Left ventricle myocardium inferior (tissue), 1 donor: ENCODE data around the gene ARMH4. TPM values are rescaled to one million over a fixed set of nuclear protein-coding genes. Genes with fewer than 3 reads are reported as not detected.
A peak's percentile ranks its signal among the peaks of the same experiment; 100 is the strongest.

Source experiments
- DNase-seq: peaks from one replicate; pipeline ENCODE4 v3.0.0-alpha.2; 2020
- H3K27ac ChIP-seq: fragments of 200-600 bp; replicated peaks from 2 replicates; pipeline ENCODE4 v1.8.0; 2021
- H3K27me3 ChIP-seq: fragments of 200-600 bp; 2 replicates; pipeline ENCODE4 v1.8.0; 2021; ENCODE audit warnings: low read depth
- H3K36me3 ChIP-seq: fragments of 200-600 bp; 2 replicates; pipeline ENCODE4 v1.8.0; 2021
- H3K4me1 ChIP-seq: fragments of 200-600 bp; 2 replicates; pipeline ENCODE4 v1.8.0; 2021
- H3K4me3 ChIP-seq: fragments of 200-600 bp; 2 replicates; pipeline ENCODE4 v1.8.0; 2021; ENCODE audit warnings: mild to moderate bottlenecking, moderate library complexity
- H3K9me3 ChIP-seq: fragments of 200-600 bp; replicated peaks from 2 replicates; pipeline ENCODE4 v1.8.0; 2021
- intact Hi-C: fragments of 100-400 bp; cut with micrococcal nuclease; formaldehyde crosslinking; loops from one replicate; pipeline ENCODE4 v1.11.0; 2022
- total RNA-seq: library from RNA; stranded (reverse); fragmentation: NEBNext Ultra II Directional; extraction: Animal tissue kit (Norgen Biotek cat#: 25700); gene quantifications from one replicate; pipeline ENCODE4 v1.2.1, GENCODE V29; 2021
- TF ChIP-seq, protein P1 (sequence below): fragments of 200-600 bp; IDR thresholded peaks from 2 replicates; pipeline ENCODE4 v1.8.0; 2021; ENCODE audit warnings: antibody characterized with exemption, mild to moderate bottlenecking, borderline replicate concordance
- donor health status: DM: no; HTN: yes; CAD: no; lungs with severe emphysema.

ARMH4 gene
- total RNA-seq, 1 donor from 2014 or later, result 7.3 TPM

GRCh38 chr14:58151133-58152013 is 640 bp downstream of the ARMH4 start:
- Histone ChIP-seq H3K27ac (peak overlapping the region; percentile 83), H3K9me3 (no peaks in the 10 kb centered on the region), H3K4me1 (peaks cover 26% of the 10 kb centered on the region), H3K4me3 (peak overlapping the region; percentile 90), H3K27me3 (no peaks in the 10 kb centered on the region), H3K36me3 (no peaks in the 10 kb centered on the region)
- DNase-seq, result no peak
- intact Hi-C loops, result no loop called here
- TF ChIP-seq, protein P1, sequence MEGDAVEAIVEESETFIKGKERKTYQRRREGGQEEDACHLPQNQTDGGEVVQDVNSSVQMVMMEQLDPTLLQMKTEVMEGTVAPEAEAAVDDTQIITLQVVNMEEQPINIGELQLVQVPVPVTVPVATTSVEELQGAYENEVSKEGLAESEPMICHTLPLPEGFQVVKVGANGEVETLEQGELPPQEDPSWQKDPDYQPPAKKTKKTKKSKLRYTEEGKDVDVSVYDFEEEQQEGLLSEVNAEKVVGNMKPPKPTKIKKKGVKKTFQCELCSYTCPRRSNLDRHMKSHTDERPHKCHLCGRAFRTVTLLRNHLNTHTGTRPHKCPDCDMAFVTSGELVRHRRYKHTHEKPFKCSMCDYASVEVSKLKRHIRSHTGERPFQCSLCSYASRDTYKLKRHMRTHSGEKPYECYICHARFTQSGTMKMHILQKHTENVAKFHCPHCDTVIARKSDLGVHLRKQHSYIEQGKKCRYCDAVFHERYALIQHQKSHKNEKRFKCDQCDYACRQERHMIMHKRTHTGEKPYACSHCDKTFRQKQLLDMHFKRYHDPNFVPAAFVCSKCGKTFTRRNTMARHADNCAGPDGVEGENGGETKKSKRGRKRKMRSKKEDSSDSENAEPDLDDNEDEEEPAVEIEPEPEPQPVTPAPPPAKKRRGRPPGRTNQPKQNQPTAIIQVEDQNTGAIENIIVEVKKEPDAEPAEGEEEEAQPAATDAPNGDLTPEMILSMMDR, result no peak

DNA sequence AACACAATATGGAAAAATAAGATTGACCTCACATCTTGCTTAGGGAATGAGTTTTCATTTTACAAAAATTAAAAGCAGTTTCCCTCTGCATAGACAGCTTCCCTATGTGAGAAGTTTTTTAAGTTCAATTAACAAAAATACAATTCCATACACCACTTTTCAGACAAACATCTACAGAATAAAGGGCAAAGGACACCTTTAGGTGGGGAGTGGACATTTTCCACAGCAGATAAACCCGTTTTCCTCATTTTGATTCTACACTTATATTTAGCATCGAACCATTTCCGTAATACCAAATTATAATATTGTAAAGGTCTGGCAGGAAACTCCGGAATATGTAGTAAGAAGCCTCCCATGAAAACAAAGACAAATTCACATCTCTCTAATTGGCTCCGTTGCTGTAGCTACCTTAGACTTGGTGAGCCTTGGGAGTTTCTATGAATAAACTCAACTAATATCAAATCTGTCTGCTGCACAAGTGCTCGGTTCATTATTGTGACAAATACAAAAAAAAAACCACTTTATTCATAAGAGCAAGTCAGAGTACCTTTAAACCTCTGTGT is 1.7 kb downstream of the ARMH4 start:
- Histone ChIP-seq H3K4me3 (peak overlapping the region; percentile 90), H3K27me3 (no peaks in the 10 kb centered on the region), H3K4me1 (peaks cover 26% of the 10 kb centered on the region), H3K27ac (no peak overlapping the region), H3K36me3 (no peaks in the 10 kb centered on the region), H3K9me3 (no peaks in the 10 kb centered on the region)
- TF ChIP-seq, protein P1, result no peak
- DNase-seq, result no peak
- intact Hi-C loops, result no loop called here

- no peak overlapping the region for H3K4me3 ChIP-seq
- intact Hi-C loops, result no loop called here
- no peak for DNase-seq
- H3K4me1 ChIP-seq, result peaks cover 26% of the 10 kb centered on the region
- no peaks in the 10 kb centered on the region for H3K36me3 ChIP-seq
- H3K27me3 ChIP-seq, result no peaks in the 10 kb centered on the region
- no peaks in the 10 kb centered on the region for H3K9me3 ChIP-seq
- no peak overlapping the region for H3K27ac ChIP-seq
- TF ChIP-seq, protein P1, result no peak
These were observed 2.8 kb downstream of the ARMH4 start for GRCh38 chr14:58149196-58149595.

- Histone ChIP-seq H3K27me3 (no peaks in the 10 kb centered on the region), H3K27ac (no peak overlapping the region), H3K4me3 (no peak overlapping the region), H3K9me3 (no peaks in the 10 kb centered on the region), H3K36me3 (no peaks in the 10 kb centered on the region), H3K4me1 (peaks cover 9% of the 10 kb centered on the region)
- TF ChIP-seq, protein P1, result no peak
- intact Hi-C loops, result no loop called here
- no peak for DNase-seq
These were observed 5.6 kb downstream of the ARMH4 start for GRCh38 chr14:58146399-58146798.

DNA sequence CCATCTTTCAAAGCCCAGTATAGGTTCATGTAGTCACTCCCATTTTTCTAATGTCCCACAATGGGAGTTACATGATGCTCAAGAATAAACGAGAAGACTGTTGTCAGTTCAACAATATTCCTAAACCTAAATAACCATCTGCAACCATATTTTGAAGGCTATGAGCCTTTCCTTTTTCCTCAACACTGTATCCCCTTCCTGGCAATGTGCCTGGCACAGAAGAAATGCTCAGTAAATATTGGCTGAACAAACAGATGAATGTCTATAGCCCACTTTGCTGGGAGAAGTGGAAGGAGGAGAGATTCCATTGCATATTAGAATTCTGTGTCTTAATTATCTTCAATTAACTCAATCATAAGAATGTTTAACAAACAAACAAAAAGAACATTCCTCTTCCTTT is 6.1 kb downstream of the ARMH4 start:
- intact Hi-C loops, result no loop called here
- Histone ChIP-seq H3K27ac (no peak overlapping the region), H3K36me3 (no peaks in the 10 kb centered on the region), H3K4me3 (no peak overlapping the region), H3K27me3 (no peaks in the 10 kb centered on the region), H3K4me1 (peaks cover 4% of the 10 kb centered on the region), H3K9me3 (no peaks in the 10 kb centered on the region)
- TF ChIP-seq, protein P1, result no peak
- no peak for DNase-seq
